Adrenal gland (tissue), 12 donors: ENCODE data around the gene IL11RA. TPM values are rescaled to one million over a fixed set of nuclear protein-coding genes. Genes with fewer than 3 reads are reported as not detected.

Experiments used
- DNase-seq, 7 donors: peaks; one replicate each; pipeline ENCODE4 v3.0.0-alpha.2; 2019 to 2020
- H3K27ac ChIP-seq, 5 donors: fragments of 200-600 bp; sonication (generic) in 4 of 5; 1 replicate in 3 of 5; 2 replicates in 2 of 5; pipeline versions ENCODE4 v1.5.1 to v1.8.0; 2016 to 2020; ENCODE audit warnings: mild to moderate bottlenecking in 1 of 5
- H3K27me3 ChIP-seq: fragments of 200-600 bp; 2 replicates; pipeline ENCODE4 v1.8.0; 2021
- H3K36me3 ChIP-seq, 2 donors: fragments of 200-600 bp; replicated peaks in 1 of 2; 1 replicate in 1 of 2; 2 replicates in 1 of 2; pipeline versions ENCODE4 v1.5.1 to v1.8.0; 2018 to 2022
- H3K4me1 ChIP-seq, 2 donors: fragments of 200-600 bp; replicated peaks in 1 of 2; 1 replicate in 1 of 2; 2 replicates in 1 of 2; pipeline versions ENCODE4 v1.5.1 to v1.8.0; 2018 to 2021
- H3K4me3 ChIP-seq, 4 donors: fragments of 200-600 bp; sonication (generic) in 3 of 4; one replicate each; pipeline ENCODE4 v1.5.1; 2016 to 2018
- H3K9me3 ChIP-seq, 3 donors: fragments of 200-600 bp; sonication (generic) in 1 of 3; replicated peaks in 1 of 3; 1 replicate in 2 of 3; 2 replicates in 1 of 3; pipeline versions ENCODE4 v1.5.1 to v1.8.0; 2016 to 2021
- CTCF ChIP-seq, 6 experiments: fragments of 450-650 bp in 4 of 6; fragments of 200-600 bp in 2 of 6; sonication (generic) in 1 of 6; IDR thresholded peaks; 1 replicate in 5 of 6; 2 replicates in 1 of 6; pipeline versions ENCODE4 v1.5.1 to v1.8.0; 2016 to 2021; ENCODE audit warnings: antibody characterized with exemption in 6 of 6, mild to moderate bottlenecking in 2 of 6, moderate library complexity in 1 of 6
- POLR2A ChIP-seq, 2 donors: fragments of 450-650 bp; IDR thresholded peaks; one replicate each; pipeline ENCODE4 v1.6.1; 2017; ENCODE audit warnings: antibody characterized with exemption in 2 of 2, mild to moderate bottlenecking in 2 of 2, moderate library complexity in 1 of 2
- WGBS, 4 donors: extraction: QIAGEN DNeasy Blood & Tissue Kit in 2 of 4; methylation state at CpG; one replicate each; pipeline versions ENCODE4 v1.1.5 to v1.1.7; 2013 to 2017; 5-methylcytosine and 5-hydroxymethylcytosine counted together
- intact Hi-C, 2 donors: fragments of 100-400 bp; cut with DNase I; formaldehyde crosslinking; loops; one replicate each; pipeline versions ENCODE4 v1.14.1 to v1.15.0; 2022 to 2023
- polyA plus RNA-seq, 3 donors: library from polyadenylated mRNA; stranded (reverse); fragments of 200-250 nt in 2 of 3; fragments of 350-450 nt in 1 of 3; fragmentation: Illumina TruSeq in 1 of 3; extraction: RNeasy Lipid Tissue Mini Kit (QIAGEN cat#74804) in 1 of 3; gene quantifications; one replicate each; pipeline ENCODE4 v1.2.3, GENCODE V29; 2013 to 2014
- total RNA-seq, 9 donors: library from RNA; depleted of rRNA in 4 of 9; stranded (reverse); fragments of >200 nt in 4 of 9; fragments of 120-200 nt in 1 of 9; fragmentation: NEBNext Ultra II Directional in 1 of 9; extraction: Animal tissue kit (Norgen Biotek cat#: 25700) in 1 of 9; gene quantifications; one replicate each; pipeline versions ENCODE4 v1.1.0 to v1.2.4, GENCODE V29; 2013 to 2023
- donor health status: healthy with polysubstance abuse.
- donor health status: Bipolar disorder and iron deficiency.
- donor health status: DM: yes; HTN: yes; CAD: no.
- donor health status: DM: no; HTN: no; CAD: no.
- donor health status: DM: no; HTN: no; CAD: no.
- donor health status: DM: yes; HTN: yes; CAD: no.

The IL11RA gene
- total and polyA plus RNA-seq, 12 donors, result 5.2 to 53.7 (median 15.7) TPM

- no peak for DNase-seq
- intact Hi-C loops, result no loop called here
- 91 to 98% (median 94%) methylated on average over 5 of the region's 5 CpGs for WGBS, 4 donors
- Histone ChIP-seq H3K27me3 (no peaks in the 10 kb centered on the region), H3K27ac (no peak overlapping the region), H3K4me1 (peaks cover under 1 to 9% of the 10 kb centered on the region in 2 donors), H3K9me3 (no peaks in the 10 kb centered on the region), H3K36me3 (no peaks in the 10 kb centered on the region), H3K4me3 (no peak overlapping the region)
- TF ChIP-seq CTCF (IDR thresholded peaks at IDR 0.05) (no peak), POLR2A (IDR thresholded peaks at IDR 0.05) (no peak)
Measured at GRCh38 chr9:34669809-34670562, 18.0 kb downstream of the IL11RA start.

GRCh38 chr9:34671307-34671706 is 19.3 kb downstream of the IL11RA start:
- 80 to 100% (median 86%) methylated on average over 1 of the region's 1 CpG for WGBS, 4 donors
- intact Hi-C loops, result no loop called here
- H3K9me3 ChIP-seq, result no peaks in the 10 kb centered on the region

GRCh38 chr9:34674440-34674839 is 22.5 kb downstream of the IL11RA start:
- Histone ChIP-seq H3K27me3 (no peaks in the 10 kb centered on the region), H3K9me3 (no peaks in the 10 kb centered on the region), H3K4me1 (no peaks in the 10 kb centered on the region), H3K36me3 (no peaks in the 10 kb centered on the region), H3K4me3 (no peak overlapping the region), H3K27ac (no peak overlapping the region)
- no peak for TF ChIP-seq POLR2A (IDR thresholded peaks at IDR 0.05)
- TF ChIP-seq CTCF (IDR thresholded peaks at IDR 0.05), result no peak
- no peak for DNase-seq
- WGBS, 4 donors, result 68 to 82% (median 72%) methylated on average over 3 of the region's 3 CpGs
- intact Hi-C loops, result no loop called here

More at GRCh38 chr9:34671307-34671706, 19.3 kb downstream of the IL11RA start:
- Histone ChIP-seq H3K27ac (no peak overlapping the region), H3K4me1 (peaks cover 0 to 5% of the 10 kb centered on the region in 2 donors), H3K27me3 (no peaks in the 10 kb centered on the region), H3K4me3 (no peak overlapping the region), H3K36me3 (no peaks in the 10 kb centered on the region)
- TF ChIP-seq CTCF (IDR thresholded peaks at IDR 0.05) (no peak), POLR2A (IDR thresholded peaks at IDR 0.05) (no peak)
- no peak for DNase-seq

GRCh38 chr9:34675048-34675714 is 23.2 kb downstream of the IL11RA start:
- Histone ChIP-seq H3K4me3 (no peak overlapping the region), H3K9me3 (no peaks in the 10 kb centered on the region), H3K36me3 (no peaks in the 10 kb centered on the region), H3K27me3 (no peaks in the 10 kb centered on the region), H3K4me1 (no peaks in the 10 kb centered on the region), H3K27ac (no peak overlapping the region)
- 47 to 79% (median 55%) methylated on average over 5 to 10 of the region's 10 CpGs for WGBS, 4 donors
- TF ChIP-seq POLR2A (IDR thresholded peaks at IDR 0.05) (no peak), CTCF (IDR thresholded peaks at IDR 0.05) (peak in 5 of 6 experiments; percentile 20 to 58 (median 47))
- peak in 5 of 7 donors; percentile 40 to 70 (median 48) for DNase-seq
- intact Hi-C loops, result no loop called here
